Gastroesophageal sphincter (tissue), 4 donors: Measurements from ENCODE around the gene PARD3B. TPM values are rescaled to one million over a fixed set of nuclear protein-coding genes. Genes with fewer than 3 reads are reported as not detected.

Experiments
- ATAC-seq: fragments of 150-250 bp; one replicate; pipeline ENCODE4 v1.9.1; 2016; ENCODE audit warnings: mild to moderate bottlenecking, moderate library complexity
- H3K27ac ChIP-seq, 4 donors: fragments of 200-600 bp; sonication (generic) in 3 of 4; 1 replicate in 3 of 4; 2 replicates in 1 of 4; pipeline ENCODE4 v1.5.1; 2016 to 2019
- H3K27me3 ChIP-seq: fragments of 200-600 bp; sonication (generic); one replicate; pipeline ENCODE4 v1.5.1; 2019
- H3K36me3 ChIP-seq, 2 donors: fragments of 200-600 bp; sonication (generic); one replicate each; pipeline ENCODE4 v1.5.1; 2019; ENCODE audit warnings: control low read depth in 1 of 2
- H3K4me1 ChIP-seq, 3 donors: fragments of 200-600 bp; sonication (generic); 1 replicate in 2 of 3; 2 replicates in 1 of 3; pipeline ENCODE4 v1.5.1; 2016 to 2019; ENCODE audit warnings: control low read depth in 2 of 3
- H3K4me3 ChIP-seq, 2 donors: fragments of 200-600 bp; sonication (generic); one replicate each; pipeline ENCODE4 v1.5.1; 2019; ENCODE audit warnings: mild to moderate bottlenecking in 1 of 2, moderate library complexity in 1 of 2
- H3K9me3 ChIP-seq, 3 donors: fragments of 200-600 bp; sonication (generic); one replicate each; pipeline ENCODE4 v1.5.1; 2017 to 2019; ENCODE audit warnings: control low read depth in 2 of 3
- EP300 ChIP-seq: sonication (generic); formaldehyde crosslinking; IDR thresholded peaks from one replicate; pipeline ENCODE4 v1.6.1; 2017; ENCODE audit warnings: antibody characterized with exemption, mild to moderate bottlenecking
- POLR2A ChIP-seq, 2 donors: fragments of 450-650 bp; IDR thresholded peaks; one replicate each; pipeline ENCODE4 v1.6.1; 2017; ENCODE audit warnings: antibody characterized with exemption in 2 of 2, mild to moderate bottlenecking in 2 of 2, moderate library complexity in 1 of 2
- POLR2AphosphoS5 ChIP-seq: sonication (generic); formaldehyde crosslinking; IDR thresholded peaks from one replicate; pipeline ENCODE4 v1.6.1; 2017; ENCODE audit warnings: antibody characterized with exemption
- WGBS, 2 donors: methylation state at CpG; one replicate each; pipeline ENCODE4 v1.1.5; 2018; ENCODE audit warnings: low coverage in 1 of 2; 5-methylcytosine and 5-hydroxymethylcytosine counted together
- total RNA-seq, 4 donors: library from RNA; depleted of rRNA; stranded (reverse); fragments of >200 nt; gene quantifications; one replicate each; pipeline ENCODE4 v1.1.0, GENCODE V29; 2016
- TF ChIP-seq, protein P1 (sequence below), 4 experiments: fragments of 200-600 bp in 2 of 4; fragments of 450-650 bp in 2 of 4; sonication (generic) in 1 of 4; IDR thresholded peaks; one replicate each; pipeline ENCODE4 v1.5.1; 2017 to 2019; ENCODE audit warnings: antibody characterized with exemption in 4 of 4, mild to moderate bottlenecking in 2 of 4, moderate library complexity in 2 of 4

The PARD3B gene
- total RNA-seq, 4 donors from 2014 or later, result 29.6 to 42.2 (median 41.0) TPM

GRCh38 chr2:205505371-205505770, 960.1 kb downstream of the PARD3B start:
- no peak for TF ChIP-seq POLR2AphosphoS5
- Histone ChIP-seq H3K27me3 (no peaks in the 10 kb centered on the region), H3K27ac (no peak overlapping the region), H3K9me3 (no peaks in the 10 kb centered on the region), H3K36me3 (peaks cover 0 to 20% of the 10 kb centered on the region in 2 donors), H3K4me3 (no peak overlapping the region), H3K4me1 (no peaks in the 10 kb centered on the region)
- no peak for ATAC-seq
- WGBS, 2 donors, result 85 to 100% methylated on average over 2 of the region's 2 CpGs

GRCh38 chr2:205509655-205510054, 964.4 kb downstream of the PARD3B start:
- Histone ChIP-seq H3K9me3 (no peaks in the 10 kb centered on the region), H3K36me3 (no peaks in the 10 kb centered on the region), H3K4me1 (no peaks in the 10 kb centered on the region), H3K27me3 (no peaks in the 10 kb centered on the region), H3K4me3 (no peak overlapping the region), H3K27ac (no peak overlapping the region)
- TF ChIP-seq EP300 (no peak), POLR2AphosphoS5 (no peak), POLR2A (IDR thresholded peaks at IDR 0.05) (no peak)
- TF ChIP-seq, protein P1, sequence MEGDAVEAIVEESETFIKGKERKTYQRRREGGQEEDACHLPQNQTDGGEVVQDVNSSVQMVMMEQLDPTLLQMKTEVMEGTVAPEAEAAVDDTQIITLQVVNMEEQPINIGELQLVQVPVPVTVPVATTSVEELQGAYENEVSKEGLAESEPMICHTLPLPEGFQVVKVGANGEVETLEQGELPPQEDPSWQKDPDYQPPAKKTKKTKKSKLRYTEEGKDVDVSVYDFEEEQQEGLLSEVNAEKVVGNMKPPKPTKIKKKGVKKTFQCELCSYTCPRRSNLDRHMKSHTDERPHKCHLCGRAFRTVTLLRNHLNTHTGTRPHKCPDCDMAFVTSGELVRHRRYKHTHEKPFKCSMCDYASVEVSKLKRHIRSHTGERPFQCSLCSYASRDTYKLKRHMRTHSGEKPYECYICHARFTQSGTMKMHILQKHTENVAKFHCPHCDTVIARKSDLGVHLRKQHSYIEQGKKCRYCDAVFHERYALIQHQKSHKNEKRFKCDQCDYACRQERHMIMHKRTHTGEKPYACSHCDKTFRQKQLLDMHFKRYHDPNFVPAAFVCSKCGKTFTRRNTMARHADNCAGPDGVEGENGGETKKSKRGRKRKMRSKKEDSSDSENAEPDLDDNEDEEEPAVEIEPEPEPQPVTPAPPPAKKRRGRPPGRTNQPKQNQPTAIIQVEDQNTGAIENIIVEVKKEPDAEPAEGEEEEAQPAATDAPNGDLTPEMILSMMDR (IDR thresholded peaks at IDR 0.05), result no peak
- ATAC-seq, result no peak
- 88 to 97% methylated on average over 4 of the region's 4 CpGs for WGBS, 2 donors

- H3K4me1 ChIP-seq, result no peaks in the 10 kb centered on the region
- H3K27ac ChIP-seq, result no peak overlapping the region
- WGBS, 2 donors, result 67 to 85% methylated on average over 1 to 2 of the region's 2 CpGs
- TF ChIP-seq, protein P1 (IDR thresholded peaks at IDR 0.05), result no peak
- TF ChIP-seq POLR2AphosphoS5 (no peak), EP300 (no peak), POLR2A (IDR thresholded peaks at IDR 0.05) (no peak)
- H3K9me3 ChIP-seq, result no peaks in the 10 kb centered on the region
- H3K4me3 ChIP-seq, result no peak overlapping the region
- no peak for ATAC-seq
- no peaks in the 10 kb centered on the region for H3K36me3 ChIP-seq
- no peaks in the 10 kb centered on the region for H3K27me3 ChIP-seq
Observed at GRCh38 chr2:205510345-205510744, 965.1 kb downstream of the PARD3B start.

- WGBS, 2 donors, result 45 to 46% methylated on average over 2 of the region's 2 CpGs
- TF ChIP-seq POLR2AphosphoS5 (no peak), EP300 (no peak), POLR2A (IDR thresholded peaks at IDR 0.05) (no peak)
- TF ChIP-seq, protein P1 (IDR thresholded peaks at IDR 0.05), result no peak
- Histone ChIP-seq H3K27ac (no peak overlapping the region), H3K4me1 (no peaks in the 10 kb centered on the region), H3K36me3 (no peaks in the 10 kb centered on the region), H3K4me3 (no peak overlapping the region), H3K27me3 (no peaks in the 10 kb centered on the region), H3K9me3 (no peaks in the 10 kb centered on the region)
- no peak for ATAC-seq
Observed at GRCh38 chr2:205511221-205511620, 965.9 kb downstream of the PARD3B start.

GRCh38 chr2:205511641-205512040, 966.4 kb downstream of the PARD3B start:
- H3K36me3 ChIP-seq, result no peaks in the 10 kb centered on the region
- H3K4me1 ChIP-seq, result no peaks in the 10 kb centered on the region
- H3K27me3 ChIP-seq, result no peaks in the 10 kb centered on the region
- ATAC-seq, result no peak
- no peak overlapping the region for H3K27ac ChIP-seq
- H3K9me3 ChIP-seq, result no peaks in the 10 kb centered on the region
- H3K4me3 ChIP-seq, result no peak overlapping the region
- WGBS, 2 donors, result 50 to 71% methylated on average over 2 to 3 of the region's 3 CpGs
- TF ChIP-seq, protein P1 (IDR thresholded peaks at IDR 0.05), result no peak
- no peak for TF ChIP-seq EP300
- TF ChIP-seq POLR2A (IDR thresholded peaks at IDR 0.05), result no peak
- TF ChIP-seq POLR2AphosphoS5, result no peak
